Suppressor macrophage treated with lipopolysaccharide for 1 hour (primary cell): Measurements from ENCODE around the gene KCNIP4.

ENCODE experiments used
- DNase-seq, 3 donors: peaks; one replicate each; pipeline ENCODE4 v3.0.0-alpha.2; 2020 to 2022

KCNIP4 gene

DNA sequence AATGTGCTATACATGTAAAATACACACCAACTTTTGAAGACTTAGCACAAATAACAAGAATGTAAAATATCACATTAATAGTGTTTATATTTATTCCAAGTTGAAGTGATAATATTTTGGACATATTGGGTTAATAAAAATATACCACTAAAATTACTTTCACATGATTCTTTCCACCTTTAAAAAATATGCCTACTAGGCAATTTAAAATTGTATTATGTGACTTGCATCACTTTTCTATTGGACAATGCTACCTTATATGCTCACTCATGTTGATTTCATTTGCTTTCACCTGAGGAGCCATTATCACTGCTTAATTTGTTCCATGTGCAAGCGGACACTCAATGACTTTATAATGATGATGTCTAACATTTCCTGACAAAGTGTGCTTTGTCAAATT, 1251.8 kb downstream of the KCNIP4 start:
- no peak for DNase-seq

DNA sequence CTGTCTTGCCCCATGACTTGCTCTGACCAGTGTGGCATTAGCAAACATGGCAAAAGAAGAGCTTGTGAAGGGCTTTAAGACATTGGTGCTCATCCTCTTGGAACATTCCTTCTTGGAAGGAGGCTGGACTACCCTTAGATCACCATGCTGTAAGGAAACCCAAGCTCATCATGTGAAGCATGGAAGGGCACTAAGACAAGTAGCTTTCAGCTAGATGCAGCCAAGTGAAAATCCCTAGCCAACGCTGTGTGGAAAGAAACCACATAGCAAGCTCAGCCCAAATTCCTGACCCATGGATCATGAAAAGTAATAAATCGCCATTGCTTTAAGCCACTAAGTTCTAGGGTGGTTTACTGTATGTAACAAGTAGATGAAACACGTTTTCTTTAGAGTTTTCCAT, 1260.7 kb downstream of the KCNIP4 start:
- DNase-seq, result no peak

DNA sequence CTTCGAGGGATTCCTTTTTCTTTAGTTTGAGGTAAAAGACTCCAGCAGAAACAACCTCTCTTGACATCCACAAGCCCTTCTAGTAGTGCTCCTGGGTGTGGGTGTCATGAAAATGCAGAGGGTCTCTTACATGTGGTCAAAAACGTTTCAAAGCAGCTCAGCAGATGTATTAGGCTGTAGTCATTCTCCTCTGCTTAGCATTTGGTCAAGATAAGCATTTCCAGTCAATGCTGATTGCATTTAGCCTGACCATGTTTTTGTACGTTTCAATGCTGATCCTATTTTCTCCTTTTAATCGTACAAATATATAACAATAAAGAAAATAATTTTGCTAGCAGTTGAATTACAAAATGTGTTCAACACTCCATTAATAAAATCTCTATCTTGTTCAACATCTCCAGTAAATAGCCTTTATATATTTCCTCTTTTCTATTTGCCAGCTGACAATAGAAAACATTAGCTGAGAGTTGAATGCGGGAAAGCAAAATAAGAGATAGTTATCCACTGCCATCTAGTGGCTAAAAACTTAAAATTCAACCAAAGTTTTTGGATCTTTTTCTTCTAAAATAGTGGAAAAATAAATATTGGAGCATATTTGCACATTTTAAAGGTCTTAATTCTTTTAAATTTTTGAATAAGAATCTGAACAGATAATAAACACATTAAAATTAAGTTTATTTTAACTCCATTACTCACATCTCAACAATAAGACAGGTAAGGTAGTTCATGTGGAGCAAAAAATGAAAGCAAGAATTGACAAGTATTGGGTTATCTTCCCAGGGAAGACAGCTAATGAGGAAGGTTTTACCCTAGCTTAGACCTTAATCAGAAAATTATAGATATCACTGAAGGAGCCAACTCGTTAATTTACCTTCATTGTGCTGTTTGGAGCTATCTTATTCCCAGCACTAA, 1263.5 kb downstream of the KCNIP4 start:
- peak; percentile 41 to 76 (median 73) for DNase-seq

DNA sequence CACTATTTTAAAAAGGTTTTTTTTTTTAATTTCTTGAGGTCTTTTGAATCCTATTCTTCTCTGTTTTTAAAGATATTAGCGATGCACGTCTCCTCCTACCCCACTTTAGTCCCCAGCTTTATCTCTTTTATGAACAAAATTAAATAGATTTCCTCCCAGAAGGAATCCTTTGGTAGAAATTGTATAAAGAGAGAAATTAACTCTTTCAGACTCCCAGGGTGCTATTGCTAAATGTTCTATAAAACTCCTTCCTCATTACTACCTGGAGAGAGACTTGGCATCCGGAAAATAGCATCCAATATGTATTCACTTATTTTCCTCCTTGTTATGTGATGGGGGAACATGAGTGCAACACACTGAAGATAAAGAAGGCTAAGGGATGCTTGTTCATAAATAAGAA, 1264.8 kb downstream of the KCNIP4 start:
- DNase-seq, result no peak

DNA sequence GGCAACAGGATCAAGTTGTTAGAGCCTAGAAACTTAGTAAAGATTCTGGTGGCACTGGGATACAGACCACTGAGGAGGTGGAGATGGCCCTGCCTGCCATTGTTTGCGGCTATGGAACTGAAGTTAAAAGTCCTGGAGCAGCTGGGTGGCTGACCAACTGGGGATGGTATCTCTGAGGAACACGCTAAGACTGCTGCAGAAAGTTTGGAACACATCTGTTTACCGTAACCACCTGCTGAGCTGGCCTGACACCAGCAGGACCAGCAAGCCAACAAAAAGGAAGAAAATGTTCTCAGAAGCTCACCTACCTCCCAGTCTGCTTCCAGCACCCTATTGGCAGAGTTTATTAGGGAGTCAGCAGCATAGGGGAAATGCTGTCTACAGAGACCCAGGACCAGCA, 1265.7 kb downstream of the KCNIP4 start:
- DNase-seq, result no peak

DNA sequence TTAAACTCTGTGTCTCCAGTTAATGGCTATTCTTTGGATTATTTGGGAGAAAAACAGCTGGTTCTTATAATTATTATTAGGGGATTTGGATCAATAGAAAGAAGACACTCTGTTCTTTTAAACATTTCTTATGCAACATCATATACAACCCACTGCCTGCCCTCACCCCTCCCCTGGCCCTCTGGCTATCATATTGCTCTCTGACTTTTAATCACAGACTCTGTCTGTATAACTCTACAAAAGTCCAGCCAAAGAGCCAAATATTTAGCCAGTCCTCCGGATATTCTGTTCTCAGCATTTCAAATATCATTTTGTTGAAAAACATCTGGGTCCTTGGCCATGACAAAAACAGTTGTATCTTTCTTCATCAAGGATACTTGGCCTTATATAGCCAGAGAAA, 1267.3 kb downstream of the KCNIP4 start:
- no peak for DNase-seq

DNA sequence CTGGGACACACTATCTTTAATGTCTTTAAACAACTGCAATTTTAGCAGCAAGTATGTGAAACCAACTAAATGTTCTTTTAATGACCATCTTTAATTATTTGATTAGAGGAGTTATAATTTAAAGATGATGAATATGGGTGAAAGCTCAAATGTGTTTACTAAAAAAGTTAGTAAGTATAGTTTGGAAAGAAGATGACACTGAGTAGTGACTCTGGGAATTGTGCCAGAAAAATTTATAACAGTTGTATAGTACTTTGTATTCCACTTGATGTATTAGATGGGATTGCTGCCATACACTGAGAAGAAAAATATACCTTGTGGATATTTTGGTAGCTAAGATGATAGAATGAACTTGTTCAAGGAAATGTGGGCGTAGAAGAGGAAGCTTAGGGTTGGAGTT, 1267.8 kb downstream of the KCNIP4 start:
- no peak for DNase-seq

DNA sequence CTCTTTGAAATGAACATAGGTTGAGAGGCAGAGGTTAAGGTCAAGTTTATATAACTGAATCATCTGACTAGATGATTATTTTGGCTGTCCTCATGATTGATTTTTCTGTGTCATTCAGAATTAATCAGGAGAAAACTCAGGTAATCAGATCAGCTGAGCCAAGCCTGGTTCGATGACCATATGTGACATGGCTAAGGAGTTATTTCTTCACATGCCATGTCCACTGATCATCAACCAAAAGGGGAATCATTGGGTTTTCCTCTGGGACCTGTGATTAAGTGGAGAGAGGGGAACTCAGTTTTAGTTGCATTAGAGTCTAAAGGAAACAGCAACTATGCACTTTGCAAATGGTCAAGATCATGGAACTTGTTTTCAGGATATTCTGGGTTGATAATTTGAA, 1268.6 kb downstream of the KCNIP4 start:
- DNase-seq, result peak; percentile 35 to 53 (median 41)
